ENCODE data around the gene SCLY.

The SCLY gene

DNA sequence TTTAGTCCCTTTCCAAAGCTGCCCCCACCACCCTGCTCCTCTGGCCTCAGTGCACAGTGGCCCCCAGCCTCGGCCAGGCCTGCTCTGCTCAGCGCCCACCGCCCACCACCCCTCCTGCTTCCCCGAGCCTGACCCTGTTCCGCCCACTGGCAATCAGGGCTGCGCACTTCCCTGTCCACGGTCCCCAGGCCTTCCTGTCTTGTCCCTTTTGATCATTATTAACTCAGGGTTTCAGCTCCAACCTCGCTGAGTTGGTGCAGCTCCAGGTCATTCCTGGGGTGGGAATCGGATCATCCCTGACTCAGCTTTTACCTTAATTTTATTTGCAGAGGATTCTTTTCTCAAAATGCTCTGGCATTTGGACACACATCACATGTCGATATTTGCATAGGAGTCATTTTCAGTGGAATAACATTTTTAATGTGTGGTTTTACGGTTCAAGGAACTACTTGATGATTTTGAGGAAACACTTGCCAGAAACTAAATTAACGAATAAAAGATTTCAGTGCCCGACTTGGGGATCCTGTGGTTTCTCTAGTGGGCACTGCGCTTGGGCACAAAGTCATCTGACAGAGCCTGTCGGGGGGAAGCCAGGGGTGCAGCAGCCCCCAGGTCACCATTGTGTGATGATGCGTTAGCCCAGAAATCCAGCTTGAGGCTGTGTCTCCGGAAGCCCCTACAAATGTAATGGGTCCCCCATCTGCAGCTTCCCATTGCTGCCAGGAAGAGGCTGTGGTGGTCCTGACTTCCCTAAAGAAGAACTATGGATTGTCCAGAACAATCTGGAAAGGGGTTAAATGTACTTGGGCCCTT is 38.3 kb downstream of the SCLY start:
- DNase-seq, result no peak

DNA sequence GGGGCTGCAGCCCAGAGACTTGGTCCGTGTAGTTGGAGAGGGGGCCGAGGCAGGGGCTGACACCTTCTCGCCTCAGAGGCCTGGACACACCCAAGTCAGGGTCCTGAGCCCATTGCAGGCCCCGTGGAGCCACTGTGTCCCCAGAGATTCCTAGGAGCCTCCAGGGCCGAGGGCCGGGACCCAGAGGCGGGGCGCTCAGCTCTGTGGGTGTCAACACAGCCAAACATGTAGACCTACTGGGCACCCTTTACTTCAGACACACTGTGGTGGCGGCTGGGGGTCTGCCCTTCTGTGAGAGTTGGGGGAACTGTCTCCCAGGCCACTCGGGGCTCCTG is 38.9 kb downstream of the SCLY start:
- DNase-seq, result no peak

DNA sequence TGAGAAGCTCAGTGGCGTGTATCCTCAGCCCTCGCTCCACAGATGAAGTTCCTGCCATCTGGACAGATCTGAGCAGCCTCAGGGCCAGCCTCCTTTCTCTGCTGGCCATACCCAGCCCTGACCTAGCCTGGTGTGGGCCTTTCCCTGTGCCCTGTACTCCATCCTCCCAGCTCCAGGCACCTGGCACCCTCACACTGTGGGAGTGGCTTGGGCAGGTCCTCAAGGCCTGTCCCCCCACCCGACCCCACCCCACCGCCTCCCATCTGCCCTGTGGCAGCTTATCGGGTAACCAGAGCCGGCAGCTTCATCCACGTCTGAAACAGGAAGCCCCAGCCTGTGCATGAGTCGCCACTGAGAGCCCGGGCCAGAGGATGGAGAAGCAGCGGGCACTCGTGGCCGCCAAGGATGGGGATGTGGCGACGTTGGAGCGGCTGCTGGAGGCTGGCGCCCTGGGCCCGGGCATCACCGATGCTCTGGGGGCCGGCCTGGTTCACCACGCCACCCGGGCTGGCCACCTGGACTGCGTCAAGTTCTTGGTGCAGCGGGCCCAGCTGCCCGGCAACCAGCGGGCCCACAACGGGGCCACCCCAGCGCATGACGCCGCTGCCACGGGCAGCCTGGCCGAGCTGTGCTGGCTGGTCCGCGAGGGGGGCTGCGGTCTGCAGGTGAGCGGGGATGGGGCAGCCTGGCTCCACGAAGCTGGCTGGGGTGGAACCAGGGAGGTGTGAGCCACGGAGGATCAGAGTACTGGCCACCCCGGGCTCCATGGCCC is 39.4 kb downstream of the SCLY start, which contains the start of gene ESPNL:
ESPNL (plus strand) TSS at position 292 of the 772 bp plus-strand sequence; CDS start at position 372, 80 bp downstream.
- peak; percentile 51 for DNase-seq

DNA sequence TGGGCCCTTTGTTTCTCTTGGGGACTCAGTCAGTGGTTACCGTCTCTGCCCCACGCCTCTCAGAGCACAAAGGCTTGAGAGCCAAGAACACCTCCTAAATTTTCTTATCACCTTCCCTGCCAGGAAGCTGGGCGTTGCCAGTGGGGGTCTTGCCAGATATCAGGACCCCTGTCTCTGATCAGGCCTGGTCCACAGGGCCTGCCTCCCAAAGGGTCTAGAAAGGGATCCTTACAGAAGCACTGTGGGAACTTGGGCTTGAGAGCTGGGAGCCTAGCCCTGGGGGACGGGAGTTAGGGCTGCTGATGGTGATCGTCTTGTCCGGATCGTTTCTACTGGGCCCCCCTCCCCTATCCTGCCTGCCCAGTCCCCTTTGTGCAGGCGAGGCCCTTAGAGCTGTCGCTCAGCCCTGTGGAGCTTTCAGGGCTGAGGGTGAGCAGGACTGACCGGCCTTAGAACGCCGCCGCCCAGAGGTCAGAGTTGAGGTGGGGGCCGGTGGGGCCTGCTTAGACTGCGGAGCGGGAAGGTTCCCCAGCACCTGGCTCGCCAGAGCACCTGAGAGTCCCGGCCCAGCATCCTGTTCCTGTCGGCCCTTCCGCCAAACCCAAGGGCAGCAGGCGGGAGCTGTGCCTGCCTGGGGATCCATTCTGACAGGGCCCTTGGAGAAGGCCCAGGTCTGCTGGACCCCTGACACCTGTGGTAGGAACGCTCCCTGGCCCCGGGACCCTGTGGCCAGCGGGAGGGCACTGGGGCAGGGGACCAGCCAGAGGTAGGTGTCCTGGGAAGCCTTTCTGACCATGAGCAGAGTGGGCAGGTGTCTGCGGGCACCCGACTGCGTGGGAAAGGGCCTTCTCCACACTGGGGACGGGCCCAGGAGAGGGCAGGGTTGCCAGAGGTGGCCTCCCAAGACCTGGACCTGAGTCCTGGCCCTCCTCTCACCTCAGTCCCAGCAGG is 40.3 kb downstream of the SCLY start:
- DNase-seq, result no peak

DNA sequence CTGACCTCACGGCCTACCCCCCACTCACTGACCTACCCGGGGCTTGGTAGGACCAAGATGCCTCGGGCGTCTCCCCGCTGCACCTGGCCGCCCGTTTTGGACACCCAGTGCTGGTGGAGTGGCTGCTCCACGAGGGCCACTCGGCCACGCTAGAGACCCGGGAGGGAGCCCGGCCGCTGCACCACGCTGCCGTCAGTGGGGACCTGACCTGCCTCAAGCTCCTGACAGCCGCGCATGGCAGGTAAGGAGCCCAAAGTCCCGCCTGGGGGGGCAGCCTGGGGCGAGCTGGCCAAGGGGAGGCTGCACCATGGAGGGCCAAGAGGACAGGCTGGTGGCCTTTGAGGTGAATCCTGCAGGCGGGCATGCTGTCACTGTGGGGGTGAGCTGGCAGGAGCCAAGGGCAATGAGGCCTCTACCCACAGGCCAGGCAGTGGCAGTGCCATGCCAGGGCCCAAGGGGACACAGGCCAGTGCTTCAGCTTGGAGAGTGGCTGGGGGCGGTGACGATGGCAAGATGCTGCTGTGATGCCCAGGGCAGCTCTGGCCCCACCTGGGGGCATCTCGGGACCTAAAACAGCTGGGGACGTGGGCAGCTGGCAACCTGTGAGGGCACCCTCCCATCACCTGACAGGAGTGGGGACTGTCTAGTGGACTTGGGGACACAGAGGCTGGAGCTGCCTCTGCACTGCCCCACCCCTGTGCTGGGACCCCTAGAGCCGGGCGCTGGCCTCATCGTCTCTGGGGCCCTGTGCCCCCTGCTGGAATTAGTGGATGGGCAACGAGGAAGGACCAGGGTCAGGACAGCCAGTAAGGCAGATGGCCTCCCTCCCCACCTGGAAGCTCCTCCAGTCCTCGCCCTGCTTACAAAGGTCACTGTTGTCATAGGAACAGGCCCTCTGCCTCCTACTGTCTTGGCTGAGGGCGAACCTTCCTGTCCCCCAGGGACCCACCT is 41.4 kb downstream of the SCLY start:
- no peak for DNase-seq

DNA sequence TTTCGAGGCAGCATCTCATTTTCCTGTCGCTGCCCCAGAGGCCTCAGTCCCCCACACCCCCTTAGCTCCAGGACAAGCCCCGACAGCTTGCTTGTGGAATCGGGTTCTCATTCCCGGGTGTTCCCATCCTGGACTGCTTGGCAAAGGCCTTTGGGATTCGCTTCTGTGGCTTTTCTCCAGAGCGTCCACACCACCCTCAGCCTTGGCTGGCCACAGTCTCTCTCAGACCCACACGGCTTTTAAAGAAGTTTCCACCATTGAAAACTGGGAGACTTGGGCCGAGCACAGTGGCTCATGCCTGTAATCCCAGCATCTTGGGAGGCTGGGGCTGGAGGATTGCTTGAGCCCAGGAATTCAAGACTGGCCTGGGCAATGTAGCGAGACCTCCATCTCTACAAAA is 42.1 kb downstream of the SCLY start:
- no peak for DNase-seq

GRCh38 chr2:238103465-238104225 is 42.8 kb downstream of the SCLY start:
- DNase-seq, result no peak

DNA sequence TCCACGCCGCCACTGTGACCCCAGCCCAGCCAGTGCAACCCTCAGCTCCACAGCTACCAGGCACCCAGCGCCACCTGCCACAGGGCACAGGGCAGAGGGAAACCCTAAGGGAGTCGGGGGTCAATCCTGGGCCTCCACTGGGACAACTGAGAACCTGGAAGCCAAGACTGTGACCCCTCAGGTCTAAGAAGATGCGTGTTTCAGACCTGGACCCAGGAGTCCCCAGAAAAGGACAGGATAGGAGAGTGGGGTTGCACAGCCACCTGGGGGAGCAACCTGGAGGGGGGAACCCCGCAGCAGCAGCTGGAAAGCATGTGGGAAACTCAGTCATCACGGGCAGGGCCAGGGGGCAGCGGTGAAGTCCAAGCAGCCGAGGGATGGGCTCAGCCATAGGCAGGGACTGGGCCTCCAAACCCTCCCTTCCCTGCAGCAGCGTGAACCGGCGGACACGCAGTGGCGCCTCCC is 43.5 kb downstream of the SCLY start:
- DNase-seq, result no peak

GRCh38 chr2:238104691-238105371 is 44.0 kb downstream of the SCLY start:
- no peak for DNase-seq

DNA sequence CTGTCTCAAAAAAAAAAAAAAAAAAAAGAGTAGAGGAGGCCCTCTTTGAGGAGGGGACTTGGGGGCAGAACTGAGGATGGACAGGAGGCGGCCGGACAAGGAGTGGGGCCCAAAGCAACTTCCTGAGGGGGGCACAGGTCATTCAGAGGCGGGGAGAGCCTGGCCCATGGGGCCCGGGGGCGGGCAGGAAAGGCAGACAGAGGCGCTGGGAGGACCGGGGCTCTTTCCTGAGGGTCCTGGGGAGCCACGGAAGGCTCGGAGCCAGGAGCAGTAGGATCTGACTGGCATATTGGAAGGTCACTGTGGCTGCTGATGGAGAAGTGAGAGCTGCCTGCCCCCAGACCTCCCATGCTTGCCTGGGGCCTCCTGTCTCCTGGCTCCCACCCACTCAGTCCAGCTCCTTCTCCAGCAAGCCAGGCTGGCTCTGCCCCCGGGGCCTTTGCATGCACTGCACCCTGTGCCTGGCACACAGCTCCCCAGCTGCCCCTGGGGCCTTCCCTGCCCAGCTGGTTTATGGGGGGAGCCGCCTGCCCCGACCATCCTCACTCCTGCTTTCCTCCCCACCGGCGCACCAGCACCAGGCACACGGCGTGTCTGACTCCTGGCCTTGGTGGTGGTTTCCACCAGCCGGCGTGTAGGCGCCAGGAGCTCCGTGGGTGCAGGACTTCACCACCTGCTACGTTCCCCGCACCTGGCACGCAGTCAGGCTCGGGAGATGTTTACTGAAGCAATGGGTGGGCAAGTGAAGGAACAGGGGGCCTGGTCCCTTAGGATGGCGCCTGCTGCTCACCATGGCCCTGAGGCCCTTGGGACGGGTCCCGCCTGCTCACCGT is 44.9 kb downstream of the SCLY start:
- DNase-seq, result no peak

GRCh38 chr2:238106339-238106697 is 45.5 kb downstream of the SCLY start:
- no peak for DNase-seq

DNA sequence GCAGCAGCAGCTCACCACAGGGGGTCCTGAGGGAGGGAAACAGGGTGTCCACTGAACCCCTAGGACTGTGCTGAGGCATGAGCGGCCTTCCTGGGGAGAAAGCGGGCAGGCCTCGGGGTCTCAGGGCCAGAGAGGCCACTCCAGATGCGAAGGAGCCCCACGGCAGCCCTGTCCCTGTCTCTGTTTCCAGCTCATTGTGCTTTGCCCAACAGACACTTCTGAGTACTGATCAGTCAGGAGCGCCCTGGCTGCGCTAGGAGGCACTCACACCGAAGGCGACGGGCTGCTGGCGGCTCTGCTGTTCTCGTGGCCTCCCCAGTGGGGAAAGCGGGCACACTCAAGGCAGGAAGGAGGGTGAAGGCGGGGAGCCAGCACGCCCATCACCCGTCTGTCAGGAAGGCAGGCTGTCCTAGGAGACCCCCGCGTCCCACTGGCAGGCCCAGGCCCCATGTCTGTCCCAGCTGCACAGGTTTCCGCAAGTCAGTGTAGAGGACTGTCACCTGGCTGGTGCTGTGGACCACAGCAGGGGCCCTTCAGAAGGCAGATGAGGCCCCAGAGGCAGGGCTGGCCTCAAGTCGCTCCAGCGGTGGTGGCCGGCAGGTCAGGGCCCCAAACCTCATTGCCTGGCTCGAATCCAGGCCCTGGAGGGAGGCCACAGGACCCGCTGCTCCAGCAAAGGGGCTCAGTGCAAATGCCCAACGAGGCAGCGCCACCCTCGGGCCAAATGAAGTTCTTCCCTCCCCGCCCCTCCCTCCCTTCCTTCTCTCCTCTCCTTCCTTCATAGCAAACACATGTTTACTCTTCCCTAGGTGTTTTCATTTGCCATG is 46.1 kb downstream of the SCLY start:
- DNase-seq, result no peak

- no peak for DNase-seq
Measured at GRCh38 chr2:238107525-238108422, 47.0 kb downstream of the SCLY start.

- peak; percentile 66 for DNase-seq
Measured at GRCh38 chr2:238108423-238109183, 47.8 kb downstream of the SCLY start.

DNA sequence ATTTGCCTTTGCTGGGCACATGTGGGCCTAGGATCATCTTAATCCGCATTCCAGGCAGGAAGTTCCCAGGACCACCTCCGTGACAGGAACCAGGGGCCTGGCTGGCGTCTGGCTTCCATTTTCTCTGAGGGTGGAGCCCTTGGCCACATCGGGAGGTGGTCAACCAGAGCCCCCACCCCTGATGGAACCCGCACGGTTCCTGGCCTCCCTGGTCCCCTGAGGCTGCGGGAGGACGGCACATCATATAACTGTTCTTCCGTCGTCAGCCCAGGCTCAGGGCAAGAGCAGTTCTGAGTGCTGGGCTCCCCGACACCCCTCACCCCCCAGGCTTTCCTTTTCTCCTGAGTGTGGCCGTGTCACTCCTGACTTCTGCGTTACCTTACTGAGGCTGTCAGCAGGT is 52.8 kb downstream of the SCLY start:
- DNase-seq, result no peak

DNA sequence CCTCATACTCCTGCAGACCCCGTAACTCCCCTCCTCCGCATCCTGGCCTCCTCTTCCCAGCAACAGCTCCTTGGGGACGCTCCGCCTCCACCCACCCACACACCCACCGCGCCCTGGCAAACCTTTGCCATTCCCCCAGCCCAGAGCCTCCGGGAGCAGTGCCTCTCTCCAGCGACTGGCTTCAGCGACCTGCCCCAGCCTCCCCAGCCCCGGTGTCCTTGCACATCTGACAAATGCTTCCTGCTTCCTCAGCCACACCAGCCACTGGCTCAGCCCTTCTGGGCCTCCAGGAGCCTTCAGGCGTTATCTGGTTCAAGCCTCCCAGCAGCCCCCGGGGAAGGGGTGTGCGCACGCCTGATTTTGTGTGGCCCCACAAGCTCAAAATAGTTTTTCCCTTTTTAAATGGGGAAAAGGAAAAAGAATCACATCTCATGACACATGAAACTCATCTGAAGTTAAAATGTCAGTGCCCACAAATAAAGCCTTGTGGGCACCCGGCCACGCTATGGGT is 53.6 kb downstream of the SCLY start:
- DNase-seq, result no peak

Data from NCI-H510A treated with DMSO at 0.1 percent for 48 hours (cell line).